SH-SY5Y (cell line): ENCODE measurements around the gene EML5.

Source experiments
- GATA2 ChIP-seq: IDR thresholded peaks from 2 replicates; pipeline ENCODE4 v1.6.1; 2011; ENCODE audit warnings: mild to moderate bottlenecking, low read depth, low read length
- GATA3 ChIP-seq: IDR thresholded peaks from 2 replicates; pipeline ENCODE4 v1.6.1; 2011; ENCODE audit warnings: low read depth, mild to moderate bottlenecking, low read length, moderate library complexity

The EML5 gene

GRCh38 chr14:88823968-88824313, 31.2 kb upstream of the EML5 start:
- peak; percentile 55; the same call in 1 of the 2 replicates for TF ChIP-seq GATA3
- peak; percentile 77 for TF ChIP-seq GATA2

- no peak; the same call in 1 of the 2 replicates for TF ChIP-seq GATA2
- peak; percentile 88 for TF ChIP-seq GATA3
Measured at GRCh38 chr14:88821888-88822287, 29.1 kb upstream of the EML5 start.

GRCh38 chr14:88821378-88821777, 28.6 kb upstream of the EML5 start:
- TF ChIP-seq GATA3 (no peak), GATA2 (no peak)

GRCh38 chr14:88818018-88818417, 25.3 kb upstream of the EML5 start:
- TF ChIP-seq GATA3 (no peak), GATA2 (no peak)

GRCh38 chr14:88815980-88816379, 23.2 kb upstream of the EML5 start:
- no peak for TF ChIP-seq GATA3

- TF ChIP-seq GATA2 (no peak), GATA3 (no peak)
Measured at GRCh38 chr14:88808359-88808758, 15.6 kb upstream of the EML5 start.

GRCh38 chr14:88804477-88804876, 11.7 kb upstream of the EML5 start:
- TF ChIP-seq GATA3 (no peak), GATA2 (no peak)

- TF ChIP-seq GATA2 (no peak), GATA3 (no peak)
Measured at GRCh38 chr14:88804035-88804434, 11.3 kb upstream of the EML5 start.

- TF ChIP-seq GATA2 (no peak), GATA3 (no peak)
Measured at GRCh38 chr14:88802596-88802995, 9.8 kb upstream of the EML5 start.

- TF ChIP-seq GATA2 (no peak), GATA3 (no peak)
Measured at GRCh38 chr14:88799522-88799921, 6.8 kb upstream of the EML5 start.

GRCh38 chr14:88798156-88798555, 5.4 kb upstream of the EML5 start:
- TF ChIP-seq GATA2, result no peak
- TF ChIP-seq GATA3, result no peak

- TF ChIP-seq GATA3 (no peak), GATA2 (no peak)
Measured at GRCh38 chr14:88793259-88793625, 489 bp upstream of the EML5 start.

GRCh38 chr14:88791629-88792472, 902 bp downstream of the EML5 start:
- TF ChIP-seq GATA2 (no peak), GATA3 (no peak)

GRCh38 chr14:88791252-88791621, 1.5 kb downstream of the EML5 start:
- TF ChIP-seq GATA2, result no peak
- TF ChIP-seq GATA3, result peak; percentile 29; the same call in 1 of the 2 replicates

GRCh38 chr14:88790501-88791251, 2.1 kb downstream of the EML5 start:
- TF ChIP-seq GATA2 (peak; percentile 76), GATA3 (peak; percentile 88)

- TF ChIP-seq GATA2, result no peak
Measured at GRCh38 chr14:88786715-88787114, 6.0 kb downstream of the EML5 start.
